Panc1 (cell line): Measurements from ENCODE around the gene FAM124B. TPM values are rescaled to one million over a fixed set of nuclear protein-coding genes. Genes with fewer than 3 reads are reported as not detected.

Experiments
- ATAC-seq: fragments of 200-7000 bp; cut with Tn5 transposase; 2 replicates; pipeline ENCODE4 v1.9.1; 2020; ENCODE audit warnings: mild to moderate bottlenecking, moderate library complexity
- Bru-seq: library from RNA; stranded (reverse); fragments of 400-500 nt; gene quantifications from one replicate; lab custom pipeline; 2021; lab: Mats Ljungman, UMichigan
- BruChase-seq, 2 experiments: library from RNA; stranded (reverse); fragments of 400-500 nt; gene quantifications; one replicate each; lab custom pipeline; 2021; lab: Mats Ljungman, UMichigan
- BruUV-seq: library from RNA; stranded (reverse); fragments of 400-500 nt; replicated peaks from 2 replicates; lab custom pipeline; 2021; lab: Mats Ljungman, UMichigan
- CTCF ChIA-PET: fragments of 300-600 bp; sonication (Branson Sonifier 250); formaldehyde crosslinking; loops from one replicate; lab custom pipeline; 2022; ENCODE audit warnings: antibody characterized with exemption; lab: Charles Lee
- POLR2A ChIA-PET: fragments of 300-600 bp; sonication (Branson Sonifier 250); formaldehyde crosslinking; loops from one replicate; lab custom pipeline; 2022; ENCODE audit warnings: antibody characterized with exemption; lab: Charles Lee
- DNase-seq: peaks from one replicate; pipeline ENCODE4 v3.0.0-alpha.2; 2010; ENCODE audit warnings: low read depth, low spot score
- H3K27ac ChIP-seq: 2 replicates; pipeline ENCODE4 v1.5.1; 2011; ENCODE audit warnings: mild to moderate bottlenecking, low read length, inconsistent platforms
- H3K27me3 ChIP-seq: fragments of 200-500 bp; sonication (Bioruptor generic); 2 replicates; pipeline ENCODE4 v1.6.0; 2014; ENCODE audit warnings: low read length, inconsistent platforms; ENCODE audit not compliant: control insufficient read depth, insufficient read depth
- H3K36me3 ChIP-seq: fragments of 200-500 bp; sonication (Bioruptor generic); 2 replicates; pipeline ENCODE4 v1.5.1; 2014; ENCODE audit warnings: inconsistent platforms, mild to moderate bottlenecking, low read length, moderate library complexity; ENCODE audit not compliant: control insufficient read depth, insufficient read depth
- H3K4me1 ChIP-seq: 2 replicates; pipeline ENCODE4 v1.5.1; 2011; ENCODE audit warnings: inconsistent platforms, mild to moderate bottlenecking, low read length, moderate library complexity; ENCODE audit not compliant: control insufficient read depth, insufficient read depth
- H3K4me3 ChIP-seq, 2 experiments: 2 replicates each; pipeline ENCODE4 v1.5.1; 2011 to 2012; ENCODE audit warnings: low read depth in 2 of 2, low read length in 2 of 2, mild to moderate bottlenecking in 2 of 2, inconsistent platforms in 1 of 2, moderate library complexity in 1 of 2
- H3K9me3 ChIP-seq: fragments of 200-500 bp; sonication (Bioruptor generic); 2 replicates; pipeline ENCODE4 v1.5.1; 2014; ENCODE audit warnings: low read depth, mild to moderate bottlenecking, inconsistent platforms, low read length, moderate library complexity; ENCODE audit not compliant: control insufficient read depth, insufficient read depth
- SIN3A ChIP-seq: IDR thresholded peaks from 2 replicates; pipeline ENCODE4 v1.6.1; 2012; ENCODE audit warnings: low read depth, mild to moderate bottlenecking, low read length, moderate library complexity, borderline replicate concordance; ENCODE audit not compliant: insufficient read depth
- in situ Hi-C: cut with HindIII; loops from 2 replicates; pipeline ENCODE4 v1.10.0; 2016; ENCODE audit warnings: low sequenced_read_pairs, low pct_unique_long_range_greater_than_20kb
- intact Hi-C: fragments of 100-400 bp; cut with micrococcal nuclease; formaldehyde crosslinking; loops from one replicate; pipeline ENCODE4 v1.10.0; 2022; ENCODE audit not compliant: unreplicated experiment
- long read RNA-seq: library from polyadenylated mRNA; unstranded; transcript quantifications from one replicate; pipeline ENCODE4 v2.0.0, GENCODE V29; 2021; ENCODE audit not compliant: unreplicated experiment
- polyA plus RNA-seq: library from polyadenylated mRNA; unstranded; fragments of >200 nt; gene quantifications from one replicate; pipeline ENCODE4 v1.2.1, GENCODE V29; 2012; ENCODE audit warnings: missing spikeins; ENCODE audit not compliant: insufficient read length
- total RNA-seq: library from RNA; stranded (reverse); gene quantifications from one replicate; pipeline ENCODE4 v1.2.1, GENCODE V29; 2021; ENCODE audit not compliant: unreplicated experiment
- TF ChIP-seq, protein P1 (sequence below), 2 experiments: IDR thresholded peaks; 2 replicates each; pipeline ENCODE4 v1.6.1; 2011 to 2012; ENCODE audit warnings: low read depth in 2 of 2, control low read depth in 1 of 2, low read length in 1 of 2, mild to moderate bottlenecking in 1 of 2, moderate library complexity in 1 of 2; ENCODE audit not compliant: insufficient read depth in 1 of 2
- TF ChIP-seq, protein P2 (sequence below): fragments of 450-650 bp; IDR thresholded peaks from 2 replicates; pipeline ENCODE4 v1.5.1; 2017; ENCODE audit warnings: mild to moderate bottlenecking

The FAM124B gene, protein sequence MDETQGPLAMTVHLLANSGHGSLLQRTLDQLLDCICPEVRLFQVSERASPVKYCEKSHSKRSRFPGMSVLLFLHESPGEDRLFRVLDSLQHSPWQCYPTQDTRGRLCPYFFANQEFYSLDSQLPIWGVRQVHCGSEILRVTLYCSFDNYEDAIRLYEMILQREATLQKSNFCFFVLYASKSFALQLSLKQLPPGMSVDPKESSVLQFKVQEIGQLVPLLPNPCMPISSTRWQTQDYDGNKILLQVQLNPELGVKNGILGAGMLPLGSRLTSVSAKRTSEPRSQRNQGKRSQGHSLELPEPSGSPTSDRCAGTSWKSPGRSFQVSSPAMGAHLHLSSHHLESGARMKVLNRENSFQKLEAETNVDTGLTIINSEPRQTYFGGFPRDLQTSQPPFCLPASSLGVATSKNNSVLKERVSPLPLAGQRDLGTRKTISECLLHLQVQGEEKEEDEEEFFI
- 0.08 TPM for total RNA-seq
- polyA plus RNA-seq: not detected
- percentile 11 among the genes with signal in this experiment for Bru-seq, nascent RNA
- BruChase-seq, experiment 1, labeled RNA remaining after a 2-hour chase: percentile 17 among the genes with signal in this experiment
- BruChase-seq, experiment 2, labeled RNA remaining after a 6-hour chase: percentile 17 among the genes with signal in this experiment
- long read RNA-seq: 0 reads

DNA sequence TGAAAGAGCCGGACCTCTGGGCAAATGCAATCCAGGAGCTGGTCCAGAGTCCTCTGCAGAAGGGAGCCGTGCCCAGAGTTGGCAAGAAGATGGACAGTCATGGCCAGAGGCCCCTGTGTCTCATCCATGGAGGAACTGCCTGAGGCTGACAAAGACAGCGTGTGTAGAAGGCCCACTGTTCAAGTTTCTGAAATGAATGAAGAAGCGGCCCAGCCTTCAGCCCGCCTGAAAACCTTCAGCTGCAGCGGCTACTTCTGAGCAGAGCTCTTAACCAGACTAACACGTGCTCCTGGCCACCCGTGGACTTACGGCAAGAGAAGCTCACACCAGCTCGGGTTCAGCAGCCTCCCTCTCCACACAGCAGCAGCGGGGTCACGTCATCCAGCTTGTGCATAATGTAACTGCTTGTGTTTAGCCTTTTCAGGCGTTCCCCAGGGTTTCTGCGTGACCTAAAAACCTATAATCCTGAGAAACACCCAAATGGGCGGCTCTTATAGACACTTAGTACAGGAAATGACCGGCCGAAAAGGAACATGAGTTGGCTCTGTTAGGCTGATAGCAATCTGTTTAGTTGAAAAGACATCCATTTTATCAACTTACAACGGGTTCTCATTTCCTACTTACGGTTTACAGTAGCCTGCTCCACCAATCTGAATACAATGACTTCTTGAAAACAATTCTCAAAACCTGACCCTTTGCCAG lies at the start of gene FAM124B:
FAM124B (minus strand) TSS at position 467 of the 702 bp plus-strand sequence; CDS start at position 128, 339 bp downstream.
- H3K27me3 ChIP-seq: no peaks in the 10 kb centered on the region
- TF ChIP-seq, protein P1, sequence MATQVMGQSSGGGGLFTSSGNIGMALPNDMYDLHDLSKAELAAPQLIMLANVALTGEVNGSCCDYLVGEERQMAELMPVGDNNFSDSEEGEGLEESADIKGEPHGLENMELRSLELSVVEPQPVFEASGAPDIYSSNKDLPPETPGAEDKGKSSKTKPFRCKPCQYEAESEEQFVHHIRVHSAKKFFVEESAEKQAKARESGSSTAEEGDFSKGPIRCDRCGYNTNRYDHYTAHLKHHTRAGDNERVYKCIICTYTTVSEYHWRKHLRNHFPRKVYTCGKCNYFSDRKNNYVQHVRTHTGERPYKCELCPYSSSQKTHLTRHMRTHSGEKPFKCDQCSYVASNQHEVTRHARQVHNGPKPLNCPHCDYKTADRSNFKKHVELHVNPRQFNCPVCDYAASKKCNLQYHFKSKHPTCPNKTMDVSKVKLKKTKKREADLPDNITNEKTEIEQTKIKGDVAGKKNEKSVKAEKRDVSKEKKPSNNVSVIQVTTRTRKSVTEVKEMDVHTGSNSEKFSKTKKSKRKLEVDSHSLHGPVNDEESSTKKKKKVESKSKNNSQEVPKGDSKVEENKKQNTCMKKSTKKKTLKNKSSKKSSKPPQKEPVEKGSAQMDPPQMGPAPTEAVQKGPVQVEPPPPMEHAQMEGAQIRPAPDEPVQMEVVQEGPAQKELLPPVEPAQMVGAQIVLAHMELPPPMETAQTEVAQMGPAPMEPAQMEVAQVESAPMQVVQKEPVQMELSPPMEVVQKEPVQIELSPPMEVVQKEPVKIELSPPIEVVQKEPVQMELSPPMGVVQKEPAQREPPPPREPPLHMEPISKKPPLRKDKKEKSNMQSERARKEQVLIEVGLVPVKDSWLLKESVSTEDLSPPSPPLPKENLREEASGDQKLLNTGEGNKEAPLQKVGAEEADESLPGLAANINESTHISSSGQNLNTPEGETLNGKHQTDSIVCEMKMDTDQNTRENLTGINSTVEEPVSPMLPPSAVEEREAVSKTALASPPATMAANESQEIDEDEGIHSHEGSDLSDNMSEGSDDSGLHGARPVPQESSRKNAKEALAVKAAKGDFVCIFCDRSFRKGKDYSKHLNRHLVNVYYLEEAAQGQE (IDR thresholded peaks at IDR 0.05; ENCODE audit: insufficient read depth in 1 of 2, low read depth in 2 of 2, low read length in 1 of 2): no peak
- POLR2A ChIA-PET: no interaction called here
- no peaks in the 10 kb centered on the region for H3K9me3 ChIP-seq
- CTCF ChIA-PET: no interaction called here
- no peaks in the 10 kb centered on the region for H3K4me1 ChIP-seq
- no peak within 1 kb of the TSS for H3K4me3 ChIP-seq
- no peaks in the 10 kb centered on the region for H3K36me3 ChIP-seq
- in situ Hi-C loops (no loop called here), intact Hi-C loops (no loop called here)
- no TSS peak for BruUV-seq
- ATAC-seq: no peak
- H3K27ac ChIP-seq: no peak within 1 kb of the TSS
- no peak for DNase-seq

DNA sequence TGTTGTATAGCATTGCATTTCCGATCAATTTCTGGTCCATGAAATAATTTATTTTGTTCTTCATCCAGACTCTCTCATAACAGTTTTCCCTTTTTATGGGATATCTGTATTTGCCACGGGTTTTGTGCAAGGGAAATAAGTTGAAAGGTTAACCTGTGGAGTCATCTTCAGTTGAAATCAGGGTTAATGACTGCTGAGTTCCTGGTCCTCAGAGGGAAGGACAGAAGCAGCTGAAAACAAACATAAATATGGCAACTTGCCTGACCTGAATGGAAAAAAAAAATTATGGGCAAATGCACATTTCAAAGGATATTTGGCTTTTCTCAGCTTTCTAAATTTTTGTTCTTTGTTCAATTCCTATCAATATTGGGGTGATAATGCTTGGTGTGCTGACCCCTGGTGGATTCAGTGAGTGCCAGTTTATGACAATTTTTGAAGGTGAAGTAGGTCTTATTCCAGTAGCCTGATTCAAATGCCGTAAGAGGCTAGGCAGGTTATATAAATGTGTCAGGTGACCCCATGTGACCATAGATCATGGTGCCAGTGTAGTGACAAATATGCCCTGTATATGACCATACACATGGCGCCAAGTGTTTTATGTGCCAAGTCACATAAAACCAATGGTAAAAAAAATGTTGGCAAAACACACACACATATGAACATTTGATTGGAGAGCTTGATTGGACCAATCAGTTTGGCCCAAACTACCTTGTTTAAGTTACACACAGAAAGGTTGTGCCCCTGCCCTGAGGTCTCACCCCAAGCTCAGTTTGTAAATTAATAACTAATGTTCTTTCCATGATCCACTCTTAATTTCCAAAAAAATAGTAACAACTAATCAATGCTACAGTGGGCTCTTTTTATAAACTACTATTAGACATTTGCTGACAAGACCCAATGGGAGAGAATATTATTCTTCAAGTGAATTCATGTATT lies 47.6 kb upstream of the FAM124B start:
- no peaks in the 10 kb centered on the region for H3K4me1 ChIP-seq
- BruUV-seq: no TSS peak
- DNase-seq: no peak
- H3K9me3 ChIP-seq: no peaks in the 10 kb centered on the region
- no peaks in the 10 kb centered on the region for H3K27me3 ChIP-seq
- no peak overlapping the region for H3K27ac ChIP-seq
- no peak for ATAC-seq
- intact Hi-C loops: no loop called here
- no peak overlapping the region for H3K4me3 ChIP-seq
- no peaks in the 10 kb centered on the region for H3K36me3 ChIP-seq
- in situ Hi-C loops: no loop called here
- TF ChIP-seq, protein P2, sequence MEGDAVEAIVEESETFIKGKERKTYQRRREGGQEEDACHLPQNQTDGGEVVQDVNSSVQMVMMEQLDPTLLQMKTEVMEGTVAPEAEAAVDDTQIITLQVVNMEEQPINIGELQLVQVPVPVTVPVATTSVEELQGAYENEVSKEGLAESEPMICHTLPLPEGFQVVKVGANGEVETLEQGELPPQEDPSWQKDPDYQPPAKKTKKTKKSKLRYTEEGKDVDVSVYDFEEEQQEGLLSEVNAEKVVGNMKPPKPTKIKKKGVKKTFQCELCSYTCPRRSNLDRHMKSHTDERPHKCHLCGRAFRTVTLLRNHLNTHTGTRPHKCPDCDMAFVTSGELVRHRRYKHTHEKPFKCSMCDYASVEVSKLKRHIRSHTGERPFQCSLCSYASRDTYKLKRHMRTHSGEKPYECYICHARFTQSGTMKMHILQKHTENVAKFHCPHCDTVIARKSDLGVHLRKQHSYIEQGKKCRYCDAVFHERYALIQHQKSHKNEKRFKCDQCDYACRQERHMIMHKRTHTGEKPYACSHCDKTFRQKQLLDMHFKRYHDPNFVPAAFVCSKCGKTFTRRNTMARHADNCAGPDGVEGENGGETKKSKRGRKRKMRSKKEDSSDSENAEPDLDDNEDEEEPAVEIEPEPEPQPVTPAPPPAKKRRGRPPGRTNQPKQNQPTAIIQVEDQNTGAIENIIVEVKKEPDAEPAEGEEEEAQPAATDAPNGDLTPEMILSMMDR: peak; percentile 78
- no peak for TF ChIP-seq SIN3A
- ChIA-PET CTCF (interaction anchor here (0.6 to 1.0 kb wide), 4 partner anchors 9 to 479 kb away, joined by 3 to 5 read pairs (median 4); no protein-coding TSS in a partner anchor), POLR2A (interaction anchor here (0.6 to 0.7 kb wide), 2 partner anchors 133 to 1322 kb away, joined by 3 to 10 read pairs; no protein-coding TSS in a partner anchor)
